SK-N-MC (cell line): ENCODE data around the gene RPL7L1.

Source experiments
- EZH2 ChIP-seq: fragments of 200-600 bp; sonication (generic); IDR thresholded peaks from one replicate; pipeline ENCODE4 v1.6.1; 2017; ENCODE audit warnings: antibody characterized with exemption
- POLR2AphosphoS5 ChIP-seq: IDR thresholded peaks from 2 replicates; pipeline ENCODE4 v1.6.1; 2012; ENCODE audit warnings: mild to moderate bottlenecking, low read depth, low read length, borderline replicate concordance

- TF ChIP-seq EZH2 (no peak), POLR2AphosphoS5 (no peak)
Observed at GRCh38 chr6:42848700-42849099, 30.7 kb upstream of the RPL7L1 start.
